Right renal pelvis (tissue), 4 donors: ENCODE data around the gene TTK. TPM values are rescaled to one million over a fixed set of nuclear protein-coding genes. Genes with fewer than 3 reads are reported as not detected.
"Not testable (repeated sequence)": the region's sequence is repeated elsewhere in the genome, so short reads cannot be mapped to it uniquely, and the experiment has no call there.

ENCODE experiments used
- DNase-seq, 4 donors: peaks; one replicate each; pipeline ENCODE4 v3.0.0-alpha.2; 2013; ENCODE audit warnings: low read depth in 4 of 4, low spot score in 3 of 4, missing footprints in 1 of 4
- polyA plus RNA-seq, 4 donors: library from polyadenylated mRNA; unstranded; fragments of 120-200 nt; gene quantifications; one replicate each; pipeline ENCODE4 v1.2.1, GENCODE V29; 2013; ENCODE audit not compliant: insufficient read length in 4 of 4

The TTK gene
- polyA plus RNA-seq, 4 donors: 20.2 to 24.9 (median 23.9) TPM

DNA sequence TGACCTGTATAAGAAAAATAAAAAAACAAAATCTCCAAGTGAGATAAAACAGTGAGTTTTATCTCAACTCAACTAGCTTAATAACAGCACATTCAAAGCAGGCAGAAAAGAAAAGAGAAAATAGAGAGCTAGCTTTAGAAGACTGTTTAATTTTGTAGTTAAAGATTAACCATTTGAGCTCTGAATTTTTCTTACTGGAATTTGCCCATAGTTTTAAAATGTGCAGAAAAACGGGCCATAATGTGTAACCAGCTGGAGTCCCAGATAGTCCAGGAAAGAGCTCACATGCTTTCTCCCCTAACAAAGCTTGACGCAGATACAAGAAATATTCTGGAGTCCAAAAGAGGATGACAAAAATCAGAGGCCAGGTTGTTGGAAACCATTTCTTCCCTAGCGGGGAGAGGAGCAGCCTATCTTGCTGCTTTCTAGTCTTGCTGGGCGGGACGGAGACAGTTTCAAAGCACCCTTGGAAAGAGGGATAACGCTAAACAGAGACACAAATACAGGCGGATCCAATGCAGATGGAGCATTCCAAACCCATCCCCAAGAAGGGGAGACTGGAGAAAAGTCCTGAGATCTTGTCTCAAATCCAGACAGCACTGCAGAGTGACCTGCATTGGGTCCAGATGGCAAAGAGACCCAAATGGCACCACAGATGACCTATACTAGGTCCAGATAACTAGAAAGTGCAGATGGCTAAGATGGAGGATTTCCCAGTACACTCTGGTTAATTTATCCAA is 16.1 kb downstream of the TTK start:
- no peak for DNase-seq

DNA sequence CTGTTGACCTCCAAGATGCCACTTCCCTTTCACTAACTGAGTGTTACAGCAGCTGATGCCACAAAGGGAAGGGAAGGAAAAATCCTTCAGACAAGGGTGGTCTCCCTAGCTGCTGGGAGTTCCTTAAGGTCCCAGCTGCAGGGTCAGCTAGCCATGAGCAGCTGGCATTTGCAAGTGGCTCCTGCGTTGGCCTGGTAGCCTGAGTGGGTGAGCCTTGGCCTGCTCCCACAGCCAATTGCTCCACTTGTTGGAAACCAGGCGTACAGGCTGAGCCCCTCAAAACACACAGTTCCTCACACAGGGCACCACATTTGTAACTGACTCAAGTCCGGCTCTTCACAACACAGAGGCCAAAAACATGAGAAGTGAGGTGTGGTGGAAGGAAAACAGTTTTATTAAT is 16.7 kb downstream of the TTK start:
- DNase-seq: no peak

DNA sequence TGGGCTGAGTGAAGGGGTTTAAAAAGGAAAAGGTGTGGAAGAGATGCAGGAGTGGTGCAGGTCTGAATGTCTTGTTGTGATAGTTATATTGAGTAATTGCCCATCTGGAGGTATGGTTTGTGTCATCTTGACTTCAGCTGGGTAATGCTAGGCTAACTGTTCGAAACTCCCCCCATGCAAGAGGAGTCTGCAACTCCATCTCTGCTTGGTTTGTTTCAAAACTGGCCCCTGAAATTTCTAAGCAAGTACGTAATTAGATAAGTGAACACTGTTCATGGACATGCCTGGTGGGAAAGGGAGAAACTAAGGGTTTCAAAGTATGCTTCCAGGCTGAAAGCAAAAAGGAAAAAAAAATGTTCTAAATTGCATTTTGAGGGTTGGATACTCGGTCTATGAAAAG is 17.1 kb downstream of the TTK start:
- no peak for DNase-seq

DNA sequence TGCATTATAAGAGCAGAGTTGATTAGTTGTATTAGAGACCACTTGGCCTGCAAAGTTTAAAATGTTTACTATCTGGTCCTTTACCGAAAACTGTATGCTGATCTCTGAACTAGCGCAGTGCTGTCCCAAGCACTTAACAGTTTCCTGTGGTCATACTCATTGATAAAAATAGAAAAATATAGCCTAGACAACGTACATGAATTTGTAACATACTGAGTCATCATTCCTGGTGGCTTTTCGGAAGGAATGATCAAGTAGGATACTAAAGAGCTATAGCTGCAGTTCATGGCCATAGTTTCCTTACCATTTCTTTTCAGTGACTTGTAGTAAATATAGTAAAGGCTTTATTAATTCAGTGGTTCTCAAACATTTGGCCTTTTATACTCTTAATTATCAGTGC is 18.4 kb downstream of the TTK start:
- DNase-seq: no peak

DNA sequence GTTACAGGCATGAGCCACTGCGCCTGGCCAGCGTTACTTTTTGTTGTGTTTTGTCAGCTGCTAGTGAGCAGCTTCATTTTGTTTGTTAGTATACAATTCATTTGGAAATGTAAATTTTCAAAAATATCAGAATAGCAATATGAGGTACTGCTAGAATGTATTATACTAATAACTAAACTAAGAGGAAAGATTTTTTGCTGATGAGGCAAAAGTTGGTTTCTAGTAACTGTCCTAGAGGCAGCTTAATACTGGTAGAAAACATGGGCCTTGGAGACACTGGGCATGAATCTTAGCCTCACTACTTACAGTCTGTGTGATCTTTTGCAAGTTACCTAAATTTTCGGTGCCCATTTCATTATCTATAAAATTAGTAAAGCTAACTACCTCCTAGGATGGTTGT is 24.1 kb downstream of the TTK start:
- DNase-seq: no peak

DNA sequence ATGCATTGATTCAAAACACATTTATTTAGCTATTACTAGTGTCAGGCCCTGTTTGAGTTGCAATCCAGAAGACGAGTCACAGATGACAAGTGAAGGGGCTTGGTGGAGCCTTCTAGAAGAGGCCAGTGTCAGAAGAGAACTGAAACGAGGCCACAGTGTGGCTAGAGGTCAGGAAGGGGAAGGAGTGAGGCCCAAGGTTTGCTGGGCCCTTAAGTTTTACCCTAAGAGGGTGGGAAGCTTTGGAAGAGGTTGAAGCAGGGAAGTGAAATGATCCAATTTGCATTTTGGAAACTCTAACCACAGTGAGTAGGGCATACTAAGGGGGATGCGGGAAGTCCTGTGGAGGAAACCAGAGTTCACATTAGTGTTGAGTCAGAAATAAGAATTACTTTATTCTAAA is 25.0 kb downstream of the TTK start:
- DNase-seq: no peak

DNA sequence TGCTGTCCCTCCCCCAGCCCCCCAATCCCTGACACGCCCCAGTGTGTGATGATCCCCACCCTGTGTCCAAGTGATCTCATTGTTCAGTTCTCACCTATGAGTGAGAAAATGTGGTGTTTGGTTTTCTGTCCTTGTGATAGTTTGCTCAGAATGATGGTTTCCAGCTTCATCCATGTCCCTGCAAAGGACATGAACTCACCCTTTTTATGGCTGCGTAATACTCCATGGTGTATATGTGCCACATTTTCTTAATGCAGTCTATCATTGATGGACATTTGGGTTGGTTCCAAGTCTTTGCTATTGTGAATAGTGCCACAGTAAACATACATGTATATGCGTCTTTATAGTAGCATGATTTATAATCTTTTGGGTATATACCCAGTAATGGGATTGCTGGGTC is 43.8 kb downstream of the TTK start:
- DNase-seq: not testable (repeated sequence)

DNA sequence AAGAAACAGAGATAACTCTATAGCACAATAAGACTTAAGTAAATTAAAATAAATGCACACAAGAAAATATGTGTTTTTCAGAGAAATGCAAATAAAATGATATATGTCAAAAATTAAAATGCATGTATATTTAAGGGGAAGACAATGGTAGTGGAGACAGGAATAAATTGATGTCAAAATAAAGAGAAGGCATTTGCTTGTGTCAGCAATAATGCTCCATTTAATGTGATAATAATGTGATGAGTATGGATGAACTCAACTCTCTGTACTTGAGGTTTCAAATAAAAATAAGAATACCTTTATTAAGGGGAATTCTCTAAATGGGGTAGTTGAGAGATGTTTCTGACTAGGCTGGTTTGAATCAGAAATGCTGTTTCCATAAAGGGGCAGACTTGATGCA is 56.3 kb downstream of the TTK start:
- DNase-seq: no peak

DNA sequence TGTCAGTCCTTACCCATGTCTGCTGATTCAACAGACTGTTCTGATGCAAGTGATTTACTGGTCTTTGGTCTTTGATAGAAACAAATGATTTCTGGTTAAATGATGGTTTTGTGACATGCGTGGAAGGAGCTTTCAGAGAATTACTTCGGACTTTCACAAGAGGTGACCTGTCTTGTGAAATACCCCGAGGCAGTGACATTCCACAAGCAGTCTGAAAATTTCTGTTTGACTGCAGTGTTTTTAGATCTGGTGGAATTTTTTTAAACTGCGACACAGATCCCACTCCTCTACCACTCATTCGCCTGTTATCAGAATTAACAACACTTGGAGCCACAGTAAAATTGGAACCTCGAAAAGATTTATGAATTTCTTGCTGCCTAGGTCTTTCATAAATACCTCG is 63.7 kb downstream of the TTK start:
- not testable (repeated sequence) for DNase-seq

DNA sequence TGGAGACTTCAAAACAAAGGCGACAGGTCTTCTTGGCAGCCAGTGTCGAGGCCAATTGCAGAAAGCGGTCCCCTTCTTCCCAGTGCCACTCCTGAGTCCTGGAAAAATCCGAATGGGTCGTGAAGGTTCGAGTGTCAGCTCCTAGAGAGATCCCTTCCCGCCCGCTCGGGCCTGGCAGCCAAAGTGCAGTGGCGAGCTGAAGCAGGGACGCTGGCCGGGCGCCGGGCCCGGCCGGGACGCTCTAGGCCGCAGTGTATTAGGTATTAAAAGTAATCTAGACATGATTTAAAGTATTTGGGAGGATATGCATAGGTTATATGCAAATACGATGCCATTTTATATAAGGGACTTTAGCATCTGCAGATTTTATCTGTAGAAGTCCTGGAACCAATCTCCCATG is 66.0 kb downstream of the TTK start:
- not testable (repeated sequence) for DNase-seq

DNA sequence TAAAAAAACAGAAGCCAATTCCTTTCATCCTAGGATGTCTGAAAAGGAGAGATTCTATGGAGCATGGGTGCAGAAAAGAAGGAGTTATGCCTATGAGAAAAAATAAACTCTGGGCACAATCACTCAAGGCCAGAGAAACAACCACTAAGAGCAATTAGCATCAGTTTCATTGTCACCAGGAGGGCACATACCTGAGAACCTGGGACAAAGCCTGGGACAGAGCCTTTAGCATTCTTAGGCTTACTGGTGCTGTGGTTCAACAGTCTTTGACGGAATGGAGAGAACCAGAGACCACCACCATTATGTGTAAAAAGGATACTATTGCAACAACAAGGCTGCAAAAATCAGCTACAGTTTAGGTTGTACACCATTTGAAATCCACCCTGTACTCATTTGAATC is 72.6 kb downstream of the TTK start:
- DNase-seq: no peak

DNA sequence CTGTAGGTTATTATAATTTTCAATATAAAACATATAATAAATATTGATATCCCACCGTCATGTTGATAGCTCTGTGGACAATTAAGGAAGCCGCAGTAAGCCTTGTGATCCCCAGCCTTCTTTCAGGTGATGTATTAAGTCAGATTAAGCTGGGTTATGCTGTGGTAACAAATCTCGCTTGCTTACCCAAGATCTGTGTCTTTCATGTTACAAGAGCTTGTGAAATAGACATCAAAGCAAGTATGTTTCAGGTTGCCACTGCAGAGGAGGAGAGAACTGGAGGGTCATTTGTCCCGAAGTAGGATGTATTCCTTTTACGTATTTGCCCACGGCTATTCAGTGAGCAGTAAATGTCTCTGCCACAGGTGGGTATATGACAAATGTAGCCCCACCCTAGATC is 84.2 kb downstream of the TTK start:
- DNase-seq: no peak

DNA sequence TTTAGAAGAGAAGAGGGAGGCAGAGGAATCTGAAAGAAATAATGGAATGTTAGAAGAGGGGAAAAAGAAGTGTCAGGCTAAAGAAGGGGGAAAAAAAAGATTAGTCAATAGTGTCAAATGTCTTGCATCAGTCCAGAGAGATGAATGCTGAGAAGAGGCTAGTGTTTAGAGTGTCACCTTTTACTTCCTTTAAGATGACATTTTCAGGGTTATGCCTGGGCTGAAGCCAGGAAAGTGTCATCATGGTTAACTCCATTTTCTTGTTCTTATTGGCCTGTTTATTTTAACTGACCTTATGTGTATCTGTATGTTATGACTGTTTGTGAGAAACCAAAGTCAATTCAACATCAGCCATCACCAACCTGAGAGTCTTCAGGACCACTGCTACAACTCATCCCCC is 87.1 kb downstream of the TTK start:
- DNase-seq: no peak

Other genes with a start within 250 kb of the TTK start
- 1 to 10 TPM; 3.6 to 3.8 (median 3.7) TPM for gene ELOVL4, start 57.1 kb upstream of the TTK start, polyA plus RNA-seq
- gene BCKDHB, start 102.0 kb downstream of the TTK start, polyA plus RNA-seq: 10 to 100 TPM; 32.2 to 44.7 (median 39.4) TPM